ENCODE measurements around the gene PCNX1. TPM values are rescaled to one million over a fixed set of nuclear protein-coding genes. Genes with fewer than 3 reads are reported as not detected.

PCNX1 gene
- total RNA-seq, 1 donor from 2014 or later: 18.0 TPM

- no peak for TF ChIP-seq CTCF (conservative IDR thresholded peaks at IDR 0.05; ENCODE audit: low read depth, low read length)
- no peak overlapping the region for H3K4me3 ChIP-seq (ENCODE audit: low read depth, low read length)
- no peak for DNase-seq (ENCODE audit: low read depth)
Observed at GRCh38 chr14:70885343-70886022, 21.8 kb upstream of the PCNX1 start.

- no peak for TF ChIP-seq CTCF (conservative IDR thresholded peaks at IDR 0.05; ENCODE audit: low read depth, low read length)
- no peak overlapping the region for H3K4me3 ChIP-seq (ENCODE audit: low read depth, low read length)
- DNase-seq (ENCODE audit: low read depth): no peak
Observed at GRCh38 chr14:70886421-70887206, 20.6 kb upstream of the PCNX1 start.

GRCh38 chr14:70887207-70887681 lies 20.0 kb upstream of the PCNX1 start:
- no peak for DNase-seq (ENCODE audit: low read depth)
- H3K4me3 ChIP-seq (ENCODE audit: low read depth, low read length): no peak overlapping the region
- TF ChIP-seq CTCF (conservative IDR thresholded peaks at IDR 0.05; ENCODE audit: low read depth, low read length): no peak

GRCh38 chr14:70887737-70888499 lies 19.3 kb upstream of the PCNX1 start:
- no peak for TF ChIP-seq CTCF (conservative IDR thresholded peaks at IDR 0.05; ENCODE audit: low read depth, low read length)
- H3K4me3 ChIP-seq (ENCODE audit: low read depth, low read length): no peak overlapping the region
- no peak for DNase-seq (ENCODE audit: low read depth)

- H3K4me3 ChIP-seq (ENCODE audit: low read depth, low read length): no peak overlapping the region
- no peak for DNase-seq (ENCODE audit: low read depth)
- TF ChIP-seq CTCF (conservative IDR thresholded peaks at IDR 0.05; ENCODE audit: low read depth, low read length): no peak
Observed at GRCh38 chr14:70888681-70889175, 18.5 kb upstream of the PCNX1 start.

- TF ChIP-seq CTCF (conservative IDR thresholded peaks at IDR 0.05; ENCODE audit: low read depth, low read length): no peak
- DNase-seq (ENCODE audit: low read depth): no peak
- H3K4me3 ChIP-seq (ENCODE audit: low read depth, low read length): no peak overlapping the region
Observed at GRCh38 chr14:70889555-70889954, 17.7 kb upstream of the PCNX1 start.

Data from epithelial cell of proximal tubule (primary cell).